ENCODE measurements around the gene ACTN1. TPM values are rescaled to one million over a fixed set of nuclear protein-coding genes. Genes with fewer than 3 reads are reported as not detected.

Gene ACTN1
- total RNA-seq, 1 donor from 2014 or later, result 70.7 TPM

DNA sequence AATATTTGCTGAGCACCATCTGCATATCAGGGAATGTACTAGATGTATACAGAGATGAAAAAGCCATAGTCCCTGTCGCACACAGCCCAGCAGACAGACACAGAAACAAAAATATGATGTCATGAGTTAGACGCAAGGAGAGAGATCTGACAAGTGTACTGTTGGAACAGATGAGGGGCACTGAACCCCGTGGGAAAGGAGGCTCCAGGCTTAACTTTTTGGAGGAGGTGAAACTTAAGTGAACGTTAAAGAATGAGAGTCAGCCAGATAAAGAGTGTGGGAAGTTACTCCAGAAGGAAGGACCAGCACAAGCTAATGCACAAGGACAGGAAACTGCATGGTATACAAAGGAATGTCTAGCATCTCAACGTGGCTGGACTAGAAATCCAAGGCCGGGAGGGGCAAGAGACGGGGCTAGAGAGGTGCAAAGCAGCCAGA lies 2.5 kb upstream of the ACTN1 start:
- Mint-ChIP-seq H3K27me3 (ENCODE audit: insufficient read depth, low read depth) (peaks cover 4% of the 10 kb centered on the region), H3K4me1 (peaks cover 22% of the 10 kb centered on the region), H3K27ac (no peak overlapping the region), H3K36me3 (peaks cover 3% of the 10 kb centered on the region), H3K4me3 (peak overlapping the region; percentile 1), H3K9me3 (no peaks in the 10 kb centered on the region)
- peaks cover 40% of the 10 kb centered on the region for H3F3A ChIP-seq (ENCODE audit: low read depth)
- H3K4me1 ChIP-seq, result peaks cover 8% of the 10 kb centered on the region
- no peak overlapping the region for H3K4me2 ChIP-seq
- no peak overlapping the region for H3K9ac ChIP-seq
- TF ChIP-seq EZH2 (IDR thresholded peaks at IDR 0.05) (no peak), EZH2phosphoT487 (IDR thresholded peaks at IDR 0.05) (no peak)
- TF ChIP-seq, protein P1, sequence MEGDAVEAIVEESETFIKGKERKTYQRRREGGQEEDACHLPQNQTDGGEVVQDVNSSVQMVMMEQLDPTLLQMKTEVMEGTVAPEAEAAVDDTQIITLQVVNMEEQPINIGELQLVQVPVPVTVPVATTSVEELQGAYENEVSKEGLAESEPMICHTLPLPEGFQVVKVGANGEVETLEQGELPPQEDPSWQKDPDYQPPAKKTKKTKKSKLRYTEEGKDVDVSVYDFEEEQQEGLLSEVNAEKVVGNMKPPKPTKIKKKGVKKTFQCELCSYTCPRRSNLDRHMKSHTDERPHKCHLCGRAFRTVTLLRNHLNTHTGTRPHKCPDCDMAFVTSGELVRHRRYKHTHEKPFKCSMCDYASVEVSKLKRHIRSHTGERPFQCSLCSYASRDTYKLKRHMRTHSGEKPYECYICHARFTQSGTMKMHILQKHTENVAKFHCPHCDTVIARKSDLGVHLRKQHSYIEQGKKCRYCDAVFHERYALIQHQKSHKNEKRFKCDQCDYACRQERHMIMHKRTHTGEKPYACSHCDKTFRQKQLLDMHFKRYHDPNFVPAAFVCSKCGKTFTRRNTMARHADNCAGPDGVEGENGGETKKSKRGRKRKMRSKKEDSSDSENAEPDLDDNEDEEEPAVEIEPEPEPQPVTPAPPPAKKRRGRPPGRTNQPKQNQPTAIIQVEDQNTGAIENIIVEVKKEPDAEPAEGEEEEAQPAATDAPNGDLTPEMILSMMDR (IDR thresholded peaks at IDR 0.05), result no peak
- H3K9me3 ChIP-seq (ENCODE audit: low read depth), result no peaks in the 10 kb centered on the region
- no peaks in the 10 kb centered on the region for H3K36me3 ChIP-seq
- H3K4me3 ChIP-seq, result no peak overlapping the region
- no peak for DNase-seq (ENCODE audit: low spot score)
- H3K79me2 ChIP-seq (ENCODE audit: low read depth), result peaks cover 21% of the 10 kb centered on the region
- H2AFZ ChIP-seq (replicated peaks), result no peak overlapping the region
- H3K27ac ChIP-seq, result no peak overlapping the region
- no peaks in the 10 kb centered on the region for H3K27me3 ChIP-seq
- H4K20me1 ChIP-seq (ENCODE audit: low read depth), result peaks cover 3% of the 10 kb centered on the region

DNA sequence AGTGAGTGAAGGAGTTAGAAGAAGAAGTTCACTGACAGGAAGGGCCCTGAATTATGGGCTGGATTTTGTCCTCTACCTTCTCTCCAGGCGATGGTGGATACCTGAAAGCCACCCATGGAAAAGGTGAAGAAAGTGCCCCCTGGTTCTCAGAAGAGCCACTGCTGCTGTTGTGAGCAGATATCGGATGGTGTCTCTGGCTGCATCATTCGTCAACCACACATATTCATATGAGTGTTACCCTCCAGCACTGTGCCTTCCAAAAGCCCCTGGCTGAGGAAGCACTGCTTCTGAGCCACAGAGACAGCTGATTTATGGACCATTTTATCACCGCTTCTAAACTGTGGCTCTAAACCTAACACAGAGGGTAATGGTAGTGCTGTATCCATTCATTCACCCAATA lies 2.0 kb upstream of the ACTN1 start:
- TF ChIP-seq, protein P1 (IDR thresholded peaks at IDR 0.05), result no peak
- TF ChIP-seq EZH2phosphoT487 (IDR thresholded peaks at IDR 0.05) (no peak), EZH2 (IDR thresholded peaks at IDR 0.05) (no peak)
- DNase-seq (ENCODE audit: low spot score), result no peak
- Histone ChIP-seq H3K4me3 (no peak overlapping the region), H3K79me2 (ENCODE audit: low read depth) (peaks cover 25% of the 10 kb centered on the region), H4K20me1 (ENCODE audit: low read depth) (peaks cover 7% of the 10 kb centered on the region), H2AFZ (replicated peaks) (no peak overlapping the region), H3K36me3 (no peaks in the 10 kb centered on the region), H3K9me3 (ENCODE audit: low read depth) (no peaks in the 10 kb centered on the region), H3F3A (ENCODE audit: low read depth) (peaks cover 40% of the 10 kb centered on the region), H3K4me2 (no peak overlapping the region), H3K27ac (no peak overlapping the region), H3K27me3 (no peaks in the 10 kb centered on the region), H3K4me1 (peaks cover 11% of the 10 kb centered on the region), H3K9ac (no peak overlapping the region)
- Mint-ChIP-seq H3K4me1 (peaks cover 24% of the 10 kb centered on the region), H3K27me3 (ENCODE audit: insufficient read depth, low read depth) (peaks cover 4% of the 10 kb centered on the region), H3K27ac (no peak overlapping the region), H3K9me3 (no peaks in the 10 kb centered on the region), H3K36me3 (peaks cover 3% of the 10 kb centered on the region), H3K4me3 (peak overlapping the region; percentile 25)

DNA sequence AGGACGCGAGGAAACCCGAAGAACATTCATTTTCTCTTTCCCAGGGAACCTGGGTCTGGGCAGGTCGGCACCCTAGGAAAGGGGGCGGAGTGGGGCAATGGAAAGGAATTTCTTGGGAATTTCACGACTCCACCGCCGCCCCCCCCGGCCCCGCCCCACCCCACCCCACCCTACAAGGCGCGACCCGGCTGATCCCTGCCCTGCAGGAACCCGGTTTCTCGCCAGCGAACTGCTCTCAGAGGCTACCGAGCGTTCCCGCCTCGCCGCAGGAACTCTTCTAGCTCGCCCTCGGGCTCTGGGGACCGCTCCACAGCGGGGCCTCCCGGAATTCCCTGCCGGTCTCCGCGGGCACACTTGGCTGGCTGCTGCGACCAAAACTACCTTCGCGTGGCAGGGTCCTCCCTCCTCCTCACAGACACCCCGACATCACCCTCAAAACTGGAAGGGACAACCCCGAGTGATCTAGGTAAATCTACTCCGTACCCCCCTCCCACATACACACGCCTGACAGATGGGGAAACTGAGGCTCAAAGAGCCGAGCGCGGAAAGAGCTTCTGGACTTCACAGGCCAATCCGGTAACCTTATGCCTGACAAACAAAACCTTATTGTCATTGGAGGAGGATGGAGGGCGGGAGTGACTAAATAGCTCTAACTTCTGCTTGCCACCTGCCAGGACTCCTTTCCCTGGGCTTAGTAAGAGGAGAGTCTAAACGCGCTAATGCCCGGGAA lies 785 bp upstream of the ACTN1 start:
- Histone ChIP-seq H3K79me2 (ENCODE audit: low read depth) (peaks cover 37% of the 10 kb centered on the region), H3K27ac (peak overlapping the region; percentile 98), H3K36me3 (no peaks in the 10 kb centered on the region), H3K9ac (no peak overlapping the region), H3F3A (ENCODE audit: low read depth) (peaks cover 40% of the 10 kb centered on the region), H3K4me1 (peaks cover 11% of the 10 kb centered on the region), H3K9me3 (ENCODE audit: low read depth) (no peaks in the 10 kb centered on the region), H2AFZ (replicated peaks) (no peak overlapping the region), H4K20me1 (ENCODE audit: low read depth) (peaks cover 7% of the 10 kb centered on the region), H3K4me2 (peak overlapping the region; percentile 86), H3K27me3 (no peaks in the 10 kb centered on the region), H3K4me3 (peak overlapping the region; percentile 99)
- Mint-ChIP-seq H3K27me3 (ENCODE audit: insufficient read depth, low read depth) (peaks cover 4% of the 10 kb centered on the region), H3K27ac (peak overlapping the region; percentile 91), H3K4me1 (peaks cover 32% of the 10 kb centered on the region), H3K9me3 (no peaks in the 10 kb centered on the region), H3K36me3 (peaks cover 5% of the 10 kb centered on the region), H3K4me3 (peak overlapping the region; percentile 96)
- DNase-seq (ENCODE audit: low spot score), result peak; percentile 86
- no peak for TF ChIP-seq EZH2 (IDR thresholded peaks at IDR 0.05)
- TF ChIP-seq, protein P1 (IDR thresholded peaks at IDR 0.05), result no peak
- no peak for TF ChIP-seq EZH2phosphoT487 (IDR thresholded peaks at IDR 0.05)
